Measurements from ENCODE around the gene KCTD5. TPM values are rescaled to one million over a fixed set of nuclear protein-coding genes. Genes with fewer than 3 reads are reported as not detected.
"Not testable (repeated sequence)": the region's sequence is repeated elsewhere in the genome, so short reads cannot be mapped to it uniquely, and the experiment has no call there.

Gene KCTD5
- total and polyA plus RNA-seq, 2 experiments from 2014 or later, result 19.7 to 31.8 TPM

DNA sequence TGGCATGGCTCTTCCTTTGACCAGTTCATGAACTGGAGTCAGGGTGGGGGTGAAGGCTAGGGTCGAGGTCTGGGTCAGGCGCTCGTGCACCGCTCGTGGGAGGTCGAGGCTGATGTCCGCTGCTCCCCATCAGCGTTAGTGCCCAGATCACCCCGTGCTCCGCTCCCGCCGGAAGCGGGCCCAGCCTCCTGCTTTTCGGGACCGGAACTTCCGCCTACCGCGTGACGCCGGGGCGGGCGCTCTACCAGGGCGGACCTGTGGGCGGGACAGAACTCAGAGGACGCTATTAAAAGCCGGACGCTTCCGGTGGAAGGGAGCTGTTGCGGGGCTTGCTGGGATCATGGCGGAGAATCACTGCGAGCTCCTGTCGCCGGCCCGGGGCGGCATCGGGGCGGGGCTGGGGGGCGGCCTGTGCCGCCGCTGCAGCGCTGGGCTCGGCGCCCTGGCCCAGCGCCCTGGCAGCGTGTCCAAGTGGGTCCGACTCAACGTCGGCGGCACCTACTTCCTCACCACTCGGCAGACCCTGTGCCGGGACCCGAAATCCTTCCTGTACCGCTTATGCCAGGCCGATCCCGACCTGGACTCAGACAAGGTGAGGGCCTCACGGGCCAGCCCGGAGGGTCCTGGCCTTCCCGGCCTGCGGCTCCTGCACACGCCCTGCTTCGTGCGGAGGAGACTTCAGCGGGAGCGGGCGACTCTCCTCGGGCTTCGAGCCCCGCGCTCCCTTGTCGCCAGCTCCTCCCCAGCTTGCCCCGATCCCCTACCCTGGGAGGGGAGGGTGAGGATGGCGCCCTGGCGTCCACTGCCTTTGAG lies at the start of gene KCTD5 (continued):
- no peak for TF ChIP-seq CTCF (conservative IDR thresholded peaks at IDR 0.05; ENCODE audit: low read depth in 2 of 2)

DNA sequence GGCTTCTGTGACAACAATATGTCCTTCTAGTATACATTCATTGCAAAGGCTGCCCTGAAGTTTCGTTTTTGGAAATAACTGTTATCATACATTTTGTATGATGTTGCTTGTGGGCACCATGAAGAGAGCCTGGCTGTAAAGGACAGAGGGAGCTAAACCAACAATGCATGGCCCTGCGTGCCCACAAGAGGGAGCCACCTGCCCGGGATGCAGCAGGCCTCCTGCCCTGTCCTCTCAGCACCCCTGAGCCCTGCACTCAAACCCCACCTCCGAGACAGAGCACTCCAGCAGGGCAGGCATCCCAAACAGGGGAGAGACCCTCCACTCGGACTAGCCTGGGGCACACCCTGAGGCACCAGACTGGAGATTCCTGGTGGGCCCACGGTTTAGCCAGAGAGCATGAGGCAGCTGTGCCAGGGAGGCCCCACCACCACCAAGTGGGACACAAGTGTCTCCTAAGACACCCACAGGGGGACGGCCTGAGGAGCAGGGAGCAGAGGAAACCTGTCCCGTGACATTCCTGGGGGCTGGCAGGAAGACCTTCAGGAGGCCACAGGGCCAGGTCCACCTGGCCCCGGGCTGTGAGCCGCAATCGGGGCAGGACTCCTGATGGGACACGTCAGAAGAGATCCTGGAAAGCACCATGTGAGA lies 43.1 kb upstream of the KCTD5 start:
- H3F3A ChIP-seq (replicated peaks; ENCODE audit: low read depth); H3K9me2 ChIP-seq (ENCODE audit: insufficient read depth); H3K9me3 Mint-ChIP-seq; H3K79me2 ChIP-seq (replicated peaks; ENCODE audit: insufficient read depth); H3K4me2 ChIP-seq; H3K4me1 Mint-ChIP-seq; H3K4me3 ChIP-seq; H3K4me3 Mint-ChIP-seq; H3K36me3 ChIP-seq (ENCODE audit: insufficient read depth); H3K4me1 ChIP-seq (ENCODE audit: insufficient read depth); H3K27me3 ChIP-seq (ENCODE audit: insufficient read depth); H3K36me3 Mint-ChIP-seq (ENCODE audit: low read depth); H3K27ac ChIP-seq (ENCODE audit: low read depth); DNase-seq (ENCODE audit: low spot score); H3K27me3 Mint-ChIP-seq (ENCODE audit: insufficient read depth, low read depth, poor library complexity); H3K27ac Mint-ChIP-seq; H4K20me1 ChIP-seq (replicated peaks; ENCODE audit: insufficient read depth); H2AFZ ChIP-seq: not testable (repeated sequence)
- peak in 1 of 2 experiments; percentile 48; a peak in 2 of 4 replicates for TF ChIP-seq CTCF (conservative IDR thresholded peaks at IDR 0.05; ENCODE audit: low read depth in 2 of 2)
- peak; percentile 94 for ATAC-seq

- H3K9me3 Mint-ChIP-seq, result not testable (repeated sequence)
Observed at GRCh38 chr16:2639722-2640072, 42.6 kb upstream of the KCTD5 start.

DNA sequence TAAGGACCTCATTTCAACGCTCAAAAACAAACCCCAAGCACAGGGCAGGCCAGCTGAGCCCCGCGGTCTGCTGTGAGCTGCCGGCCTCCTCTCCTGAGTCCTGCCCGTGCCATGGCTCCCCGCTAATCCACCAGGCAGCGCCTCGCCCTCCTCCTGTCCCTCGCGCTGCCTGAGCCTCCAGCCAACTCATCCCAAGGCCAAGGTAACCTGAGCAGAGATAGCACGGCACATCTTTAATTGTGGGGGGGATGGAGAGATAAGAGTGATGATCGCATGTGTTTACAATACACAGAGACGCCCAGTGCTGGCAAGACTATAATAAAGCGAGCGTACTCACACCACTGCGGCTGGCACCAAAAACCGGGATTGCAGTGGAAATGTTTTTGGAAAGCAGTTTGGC lies 39.8 kb upstream of the KCTD5 start:
- H3K4me3 Mint-ChIP-seq; H3K27me3 Mint-ChIP-seq (ENCODE audit: insufficient read depth, low read depth, poor library complexity); H3K9me3 Mint-ChIP-seq; H3K36me3 Mint-ChIP-seq (ENCODE audit: low read depth); H4K20me1 ChIP-seq (replicated peaks; ENCODE audit: insufficient read depth); H3K36me3 ChIP-seq (ENCODE audit: insufficient read depth); DNase-seq (ENCODE audit: low spot score); H3K4me1 ChIP-seq (ENCODE audit: insufficient read depth); H3K27ac ChIP-seq (ENCODE audit: low read depth); H3K27ac Mint-ChIP-seq; H3K4me2 ChIP-seq; H3F3A ChIP-seq (replicated peaks; ENCODE audit: low read depth); H3K27me3 ChIP-seq (ENCODE audit: insufficient read depth); H3K4me1 Mint-ChIP-seq; H2AFZ ChIP-seq; H3K79me2 ChIP-seq (replicated peaks; ENCODE audit: insufficient read depth); H3K9me2 ChIP-seq (ENCODE audit: insufficient read depth); ATAC-seq; H3K4me3 ChIP-seq: not testable (repeated sequence)

More at GRCh38 chr16:2639722-2640072, 42.6 kb upstream of the KCTD5 start:
- not testable (repeated sequence) for H3K36me3 Mint-ChIP-seq (ENCODE audit: low read depth); H3F3A ChIP-seq (replicated peaks; ENCODE audit: low read depth); H3K9me2 ChIP-seq (ENCODE audit: insufficient read depth); H3K27ac ChIP-seq (ENCODE audit: low read depth); H3K27ac Mint-ChIP-seq; H3K4me2 ChIP-seq; H3K4me3 ChIP-seq; H3K4me3 Mint-ChIP-seq; H3K36me3 ChIP-seq (ENCODE audit: insufficient read depth); H3K27me3 Mint-ChIP-seq (ENCODE audit: insufficient read depth, low read depth, poor library complexity); H4K20me1 ChIP-seq (replicated peaks; ENCODE audit: insufficient read depth); ATAC-seq; H2AFZ ChIP-seq; H3K27me3 ChIP-seq (ENCODE audit: insufficient read depth); H3K4me1 Mint-ChIP-seq; DNase-seq (ENCODE audit: low spot score); H3K79me2 ChIP-seq (replicated peaks; ENCODE audit: insufficient read depth); H3K4me1 ChIP-seq (ENCODE audit: insufficient read depth)

DNA sequence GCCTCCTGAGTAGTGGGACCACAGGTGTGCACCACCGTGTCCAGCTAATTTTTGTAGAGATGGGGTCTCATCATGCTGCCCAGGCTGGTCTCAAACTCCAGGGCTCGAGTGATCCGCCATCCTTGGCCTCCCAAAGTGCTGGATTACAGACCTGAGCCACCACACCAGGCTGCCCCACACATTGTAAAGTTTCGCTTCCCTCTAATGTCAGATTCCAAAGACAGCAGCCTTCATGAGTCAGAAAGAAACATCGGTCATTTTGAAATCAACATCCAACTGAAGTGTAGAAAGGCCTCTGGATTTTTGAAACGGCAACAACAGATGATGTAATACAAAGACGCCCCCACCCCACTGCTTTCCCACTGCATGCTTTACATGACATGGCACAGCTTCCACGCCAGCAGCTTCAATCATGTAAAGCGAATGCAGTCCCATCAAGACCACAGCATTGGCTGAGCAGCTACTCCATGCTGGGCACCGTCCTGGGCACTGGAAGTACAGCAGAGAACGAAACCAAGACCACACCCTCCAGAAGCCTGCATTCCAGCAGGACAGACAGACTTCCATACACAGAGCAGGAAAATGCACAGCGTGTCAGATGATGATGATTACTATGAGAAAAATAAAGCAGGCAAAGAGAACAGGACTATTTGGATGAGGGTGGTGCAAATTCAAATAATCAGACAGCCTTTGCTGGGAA lies 37.4 kb upstream of the KCTD5 start:
- not testable (repeated sequence) for ATAC-seq; H2AFZ ChIP-seq; H3K27me3 ChIP-seq (ENCODE audit: insufficient read depth); H3F3A ChIP-seq (replicated peaks; ENCODE audit: low read depth); H3K27me3 Mint-ChIP-seq (ENCODE audit: insufficient read depth, low read depth, poor library complexity); H3K27ac Mint-ChIP-seq; H3K27ac ChIP-seq (ENCODE audit: low read depth); H3K4me3 ChIP-seq; H3K36me3 Mint-ChIP-seq (ENCODE audit: low read depth); H3K79me2 ChIP-seq (replicated peaks; ENCODE audit: insufficient read depth); DNase-seq (ENCODE audit: low spot score); H3K9me3 Mint-ChIP-seq; H3K4me1 ChIP-seq (ENCODE audit: insufficient read depth); H3K4me2 ChIP-seq; H3K4me3 Mint-ChIP-seq; H3K36me3 ChIP-seq (ENCODE audit: insufficient read depth); H3K4me1 Mint-ChIP-seq; H3K9me2 ChIP-seq (ENCODE audit: insufficient read depth); H4K20me1 ChIP-seq (replicated peaks; ENCODE audit: insufficient read depth)

Data from GM23338 (cell line).